HG03520 (cell line): ENCODE results near the gene KLHDC9.

Experiments used
- ATAC-seq: cut with Tn5 transposase; IDR thresholded peaks from one replicate; pipeline ENCODE4 v1.9.1; 2021; ENCODE audit warnings: mild to moderate bottlenecking, moderate library complexity; ENCODE audit not compliant: unreplicated experiment

The KLHDC9 gene

GRCh38 chr1:161074676-161075368 lies 23.3 kb upstream of the KLHDC9 start:
- no peak for ATAC-seq

- ATAC-seq, result no peak
These were observed 21.8 kb upstream of the KLHDC9 start for GRCh38 chr1:161076410-161076809.

- no peak for ATAC-seq
These were observed 20.7 kb upstream of the KLHDC9 start for GRCh38 chr1:161077426-161077825.

- ATAC-seq, result no peak
These were observed 18.6 kb upstream of the KLHDC9 start for GRCh38 chr1:161079436-161080110.

- no peak for ATAC-seq
These were observed 17.4 kb upstream of the KLHDC9 start for GRCh38 chr1:161080441-161081405.

- ATAC-seq, result no peak
These were observed 16.6 kb upstream of the KLHDC9 start for GRCh38 chr1:161081519-161081918.

- ATAC-seq, result no peak
These were observed 15.7 kb upstream of the KLHDC9 start for GRCh38 chr1:161082483-161082882.

- ATAC-seq, result no peak
These were observed 15.0 kb upstream of the KLHDC9 start for GRCh38 chr1:161082996-161083747.

GRCh38 chr1:161083748-161084596 lies 14.2 kb upstream of the KLHDC9 start:
- ATAC-seq, result no peak

GRCh38 chr1:161084597-161084988 lies 13.6 kb upstream of the KLHDC9 start:
- no peak for ATAC-seq

GRCh38 chr1:161085165-161085564 lies 13.0 kb upstream of the KLHDC9 start:
- no peak for ATAC-seq

GRCh38 chr1:161086457-161086856 lies 11.7 kb upstream of the KLHDC9 start:
- ATAC-seq, result no peak

- ATAC-seq, result no peak
These were observed 9.5 kb upstream of the KLHDC9 start for GRCh38 chr1:161088587-161089110.

GRCh38 chr1:161089251-161089924 lies 8.8 kb upstream of the KLHDC9 start, which contains the start of gene NECTIN4:
NECTIN4 (minus strand) TSS chr1:161089558; CDS start chr1:161089296, 262 bp downstream.
- ATAC-seq, result no peak

- no peak for ATAC-seq
These were observed 8.2 kb upstream of the KLHDC9 start for GRCh38 chr1:161089938-161090337.

- ATAC-seq, result no peak
These were observed 7.5 kb upstream of the KLHDC9 start for GRCh38 chr1:161090617-161091016.

GRCh38 chr1:161091093-161091492 lies 7.1 kb upstream of the KLHDC9 start:
- no peak for ATAC-seq

GRCh38 chr1:161091796-161092507 lies 6.2 kb upstream of the KLHDC9 start:
- no peak for ATAC-seq
